ENCODE measurements around the gene SLC49A4. TPM values are rescaled to one million over a fixed set of nuclear protein-coding genes. Genes with fewer than 3 reads are reported as not detected.

Gene SLC49A4
- polyA plus RNA-seq, 1 of the 3 experiments (the other 2 are of a cell fraction): 6.4 TPM

GRCh38 chr3:122766430-122766829, 28.4 kb upstream of the SLC49A4 start:
- POLR2A ChIA-PET: no interaction called here
- WGBS (ENCODE audit: low lambda C conversion rate): 94% methylated on average over 3 of the region's 3 CpGs

More at GRCh38 chr3:122766430-122766829, 28.4 kb upstream of the SLC49A4 start:
- Histone ChIP-seq H3K9me2 (no peaks in the 10 kb centered on the region), H3K9ac (no peak overlapping the region), H3K27ac (ENCODE audit: low read depth in 2 of 2, low read length in 1 of 2) (no peak overlapping the region), H3K79me2 (ENCODE audit: insufficient read depth) (no peaks in the 10 kb centered on the region), H4K20me1 (ENCODE audit: insufficient read depth) (no peaks in the 10 kb centered on the region), H3K4me2 (no peak overlapping the region), H3F3A (replicated peaks; ENCODE audit: insufficient read depth) (no peaks in the 10 kb centered on the region), H3K36me3 (replicated peaks in 1 of 2; ENCODE audit: control insufficient read depth in 1 of 2, insufficient read depth in 2 of 2, low read length in 1 of 2) (peaks cover 6 to 11% of the 10 kb centered on the region in 2 experiments), H2AFZ (ENCODE audit: low read depth) (no peak overlapping the region), H3K27me3 (ENCODE audit: insufficient read depth) (no peaks in the 10 kb centered on the region), H3K4me3 (ENCODE audit: low read depth in 2 of 2, low read length in 1 of 2) (no peak overlapping the region), H3K9me3 (no peaks in the 10 kb centered on the region), H3K4me1 (ENCODE audit: control insufficient read depth in 1 of 2, insufficient read depth in 2 of 2, low read depth in 1 of 2, low read length in 1 of 2) (no peaks in the 10 kb centered on the region)
- no peak for DNase-seq
- CTCF ChIA-PET: interaction anchor here (1.0 to 1.3 kb wide), 2 partner anchors 8 to 12 kb away, joined by 3 to 4 read pairs; no protein-coding TSS in a partner anchor
- TF ChIP-seq TAF1 (IDR thresholded peaks at IDR 0.05; ENCODE audit: borderline replicate concordance, low read depth, low read length) (no peak), PBX3 (IDR thresholded peaks at IDR 0.05) (no peak), SIN3A (IDR thresholded peaks at IDR 0.05; ENCODE audit: borderline replicate concordance, low read depth, low read length) (no peak), RFX5 (IDR thresholded peaks at IDR 0.05; ENCODE audit: low read length) (no peak), REST (IDR thresholded peaks at IDR 0.05; ENCODE audit: low read depth, low read length) (no peak)

Measured in SK-N-SH (cell line).